ENCODE data around the gene MPZL3. TPM values are rescaled to one million over a fixed set of nuclear protein-coding genes. Genes with fewer than 3 reads are reported as not detected.

Gene MPZL3
- total and polyA plus RNA-seq, 2 experiments from 2014 or later, result 0.92 to 2.9 TPM

- TF ChIP-seq ZNF462 (CRISPR knock-in tag; IDR thresholded peaks at IDR 0.05), result no peak
- TF ChIP-seq CREB1 (CRISPR knock-in tag; IDR thresholded peaks at IDR 0.05; ENCODE audit: low read depth), result no peak
Measured at GRCh38 chr11:118263112-118263511, 10.9 kb upstream of the MPZL3 start (continued).

DNA sequence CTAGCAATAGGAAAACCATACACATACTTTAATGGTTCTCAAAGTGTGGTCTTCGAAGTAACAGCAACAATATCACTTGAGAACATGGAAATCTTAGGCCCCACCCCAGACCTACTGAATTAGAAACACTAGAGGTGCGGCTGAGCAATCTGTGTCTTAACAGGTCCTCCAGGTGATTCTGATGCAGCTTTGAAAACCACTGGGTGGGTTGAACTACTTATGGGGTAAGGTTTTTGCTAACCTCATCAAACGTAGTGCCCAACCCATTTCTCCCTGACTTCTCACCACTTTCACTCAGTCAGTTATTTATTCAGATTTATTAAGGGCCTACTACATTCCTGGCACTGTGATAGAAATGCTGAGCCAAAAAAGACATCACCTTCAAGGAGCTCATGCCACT lies 8.2 kb upstream of the MPZL3 start:
- no peaks in the 10 kb centered on the region for H3F3A ChIP-seq (replicated peaks; ENCODE audit: low read depth)
- peaks cover 15% of the 10 kb centered on the region for H3K4me1 ChIP-seq (ENCODE audit: insufficient read depth)
- H3K27ac ChIP-seq (ENCODE audit: low read depth), result no peak overlapping the region
- peaks cover 26% of the 10 kb centered on the region for H3K4me1 Mint-ChIP-seq
- H3K27me3 ChIP-seq (ENCODE audit: insufficient read depth), result peaks cover 27% of the 10 kb centered on the region
- no peak for ATAC-seq
- no peaks in the 10 kb centered on the region for H3K9me3 Mint-ChIP-seq
- DNase-seq (ENCODE audit: low spot score), result no peak
- H3K27ac Mint-ChIP-seq, result no peak overlapping the region
- no peaks in the 10 kb centered on the region for H3K36me3 ChIP-seq (ENCODE audit: insufficient read depth)
- H2AFZ ChIP-seq, result no peak overlapping the region
- H3K36me3 Mint-ChIP-seq (ENCODE audit: low read depth), result peaks cover 9% of the 10 kb centered on the region
- no peaks in the 10 kb centered on the region for H4K20me1 ChIP-seq (replicated peaks; ENCODE audit: insufficient read depth)
- peaks cover 22% of the 10 kb centered on the region for H3K27me3 Mint-ChIP-seq (ENCODE audit: insufficient read depth, low read depth, poor library complexity)
- no peak overlapping the region for H3K4me2 ChIP-seq
- no peaks in the 10 kb centered on the region for H3K9me2 ChIP-seq (ENCODE audit: insufficient read depth)
- H3K4me3 ChIP-seq, result no peak overlapping the region
- H3K79me2 ChIP-seq (replicated peaks; ENCODE audit: insufficient read depth), result no peaks in the 10 kb centered on the region
- TF ChIP-seq EZH2 (IDR thresholded peaks at IDR 0.05; ENCODE audit: low read depth, unreplicated experiment), result no peak
- no peak for TF ChIP-seq CREB1 (CRISPR knock-in tag; IDR thresholded peaks at IDR 0.05; ENCODE audit: low read depth)
- TF ChIP-seq CTCF (conservative IDR thresholded peaks at IDR 0.05; ENCODE audit: low read depth in 2 of 2), result no peak
- TF ChIP-seq STAT1 (IDR thresholded peaks at IDR 0.05; ENCODE audit: unreplicated experiment), result no peak
- TF ChIP-seq EZH2phosphoT487 (IDR thresholded peaks at IDR 0.05; ENCODE audit: unreplicated experiment), result no peak
- no peak overlapping the region for H3K4me3 Mint-ChIP-seq

All from GM23338 (cell line).